Measurements from ENCODE around the gene RBM24. TPM values are rescaled to one million over a fixed set of nuclear protein-coding genes. Genes with fewer than 3 reads are reported as not detected.

Gene RBM24
- total and polyA plus RNA-seq, 9 of the 15 experiments (the other 6 are each of a cell fraction or from before 2014, with no cell fraction given): not detected

GRCh38 chr6:17277256-17277655 is 3.9 kb upstream of the RBM24 start (continued):
- no peak for TF ChIP-seq ZNF280A (IDR thresholded peaks at IDR 0.05; ENCODE audit: low read depth, partially characterized antibody)

GRCh38 chr6:17278289-17279063 is 2.7 kb upstream of the RBM24 start:
- H3K9ac ChIP-seq (ENCODE audit: insufficient read depth in 1 of 2, low read depth in 2 of 2, low read length in 2 of 2): no peak overlapping the region
- H3K9me3 ChIP-seq (replicated peaks; ENCODE audit: control insufficient read depth, insufficient read depth, low read depth, low read length): no peaks in the 10 kb centered on the region
- in situ Hi-C loops (cut with MboI): no loop called here
- no peaks in the 10 kb centered on the region for H4K20me1 ChIP-seq (replicated peaks; ENCODE audit: control insufficient read depth, insufficient read depth, low read length)
- FAIRE-seq: no peak
- WGBS (ENCODE audit: insufficient coverage, low coverage, missing lambda C conversion rate): under 1% methylated on average over 10 of the region's 10 CpGs
- DNase-seq (ENCODE audit: extremely low read depth in 1 of 4, low spot score in 3 of 4): no peak
- no peak overlapping the region for H2AFZ ChIP-seq (ENCODE audit: low read depth, low read length)
- no peaks in the 10 kb centered on the region for H3K36me3 ChIP-seq (ENCODE audit: control insufficient read depth, insufficient read depth, low read length)
- ChIA-PET POLR2A (interaction anchor here (1.1 kb wide), 1 partner anchor 14 kb away, joined by 3 read pairs; no protein-coding TSS in a partner anchor), CTCF (ENCODE audit: low intra/inter-chr PET ratio) (no interaction called here)
- ATAC-seq: no peak
- intact Hi-C loops (cut with micrococcal nuclease): loop anchor here (10.0 kb wide), 1 partner anchor 306 kb away; no protein-coding TSS in a partner anchor
- peaks cover 9 to 32% of the 10 kb centered on the region in 2 experiments for H3K27me3 ChIP-seq (ENCODE audit: control insufficient read depth in 2 of 2, insufficient read depth in 2 of 2, low read length in 2 of 2)
- no peak overlapping the region for H3K4me2 ChIP-seq (ENCODE audit: insufficient read depth, low read length)
- TF ChIP-seq HCFC1 (IDR thresholded peaks at IDR 0.05; ENCODE audit: low read depth, low read length) (no peak), ZZZ3 (IDR thresholded peaks at IDR 0.05) (no peak), DDX20 (tag; IDR thresholded peaks at IDR 0.05; ENCODE audit: low read depth) (no peak), RHOXF2B (CRISPR knock-in tag; conservative IDR thresholded peaks at IDR 0.05) (no peak)
- H3K9me1 ChIP-seq (ENCODE audit: control insufficient read depth, insufficient read depth, low read length): no peaks in the 10 kb centered on the region
- no peaks in the 10 kb centered on the region for H3K79me2 ChIP-seq (ENCODE audit: control insufficient read depth, insufficient read depth, low read length)
- no peak overlapping the region for H3K4me3 ChIP-seq
- no TSS peak for BruUV-seq (replicated peaks)
- peaks cover 0 to 14% of the 10 kb centered on the region in 2 experiments; a peak in 1 of 5 replicates for H3K4me1 ChIP-seq (replicated peaks in 1 of 2; ENCODE audit: control insufficient read depth in 2 of 2, insufficient read depth in 2 of 2, low read length in 2 of 2)
- H3K27ac ChIP-seq (ENCODE audit: extremely low read depth, low read depth, low read length): no peak overlapping the region
